Parathyroid adenoma (tissue), 2 donors: ENCODE data around the gene AKAP11.

Source experiments
- H2AFZ ChIP-seq: fragments of 300-600 bp; sonication (generic); one replicate; pipeline ENCODE4 v1.7.0; 2017; ENCODE audit warnings: antibody characterized with exemption, mild to moderate bottlenecking
- H3K27ac ChIP-seq: fragments of 300-600 bp; sonication (generic); one replicate; pipeline ENCODE4 v1.7.0; 2017
- H3K27me3 ChIP-seq: fragments of 300-600 bp; sonication (generic); one replicate; pipeline ENCODE4 v1.7.0; 2017; ENCODE audit warnings: low read length; ENCODE audit not compliant: control insufficient read depth, insufficient read depth
- H3K36me3 ChIP-seq: fragments of 300-600 bp; sonication (generic); one replicate; pipeline ENCODE4 v1.7.0; 2017; ENCODE audit warnings: low read length; ENCODE audit not compliant: control insufficient read depth, insufficient read depth
- H3K4me1 ChIP-seq: fragments of 300-600 bp; sonication (generic); one replicate; pipeline ENCODE4 v1.7.0; 2017; ENCODE audit warnings: control low read depth
- H3K4me2 ChIP-seq: fragments of 300-600 bp; sonication (generic); one replicate; pipeline ENCODE4 v1.7.0; 2017; ENCODE audit warnings: low read length
- H3K4me3 ChIP-seq: fragments of 300-600 bp; sonication (generic); one replicate; pipeline ENCODE4 v1.7.0; 2017; ENCODE audit warnings: low read depth, low read length
- H3K79me2 ChIP-seq: fragments of 300-600 bp; sonication (generic); one replicate; pipeline ENCODE4 v1.7.0; 2017; ENCODE audit warnings: control low read depth
- H3K9ac ChIP-seq: fragments of 300-600 bp; sonication (generic); one replicate; pipeline ENCODE4 v1.7.0; 2017; ENCODE audit warnings: mild to moderate bottlenecking
- H3K9me3 ChIP-seq: fragments of 300-600 bp; sonication (generic); one replicate; pipeline ENCODE4 v1.7.0; 2017; ENCODE audit warnings: low read length; ENCODE audit not compliant: control insufficient read depth
- CTCF ChIP-seq: fragments of 300-600 bp; sonication (generic); IDR thresholded peaks from one replicate; pipeline ENCODE4 v1.7.0; 2017; ENCODE audit warnings: antibody characterized with exemption, mild to moderate bottlenecking
- donor health status: primary hyperparathyroidism.

Gene AKAP11

GRCh38 chr13:42355491-42356183, 83.7 kb downstream of the AKAP11 start:
- Histone ChIP-seq H3K9me3 (no peaks in the 10 kb centered on the region), H2AFZ (no peak overlapping the region), H3K27ac (no peak overlapping the region), H3K27me3 (no peaks in the 10 kb centered on the region), H3K4me2 (no peak overlapping the region), H3K4me3 (no peak overlapping the region), H3K79me2 (no peaks in the 10 kb centered on the region), H3K4me1 (no peaks in the 10 kb centered on the region), H3K9ac (no peak overlapping the region), H3K36me3 (no peaks in the 10 kb centered on the region)
- no peak for TF ChIP-seq CTCF

- Histone ChIP-seq H3K36me3 (no peaks in the 10 kb centered on the region), H3K27ac (no peak overlapping the region), H3K9me3 (no peaks in the 10 kb centered on the region), H3K27me3 (no peaks in the 10 kb centered on the region), H3K79me2 (no peaks in the 10 kb centered on the region), H3K9ac (no peak overlapping the region), H2AFZ (no peak overlapping the region), H3K4me2 (no peak overlapping the region), H3K4me1 (no peaks in the 10 kb centered on the region), H3K4me3 (no peak overlapping the region)
- no peak for TF ChIP-seq CTCF
Observed at GRCh38 chr13:42356184-42356575, 84.2 kb downstream of the AKAP11 start.

- no peaks in the 10 kb centered on the region for H3K79me2 ChIP-seq
- no peak overlapping the region for H3K4me2 ChIP-seq
- no peaks in the 10 kb centered on the region for H3K4me1 ChIP-seq
- H3K27me3 ChIP-seq = no peaks in the 10 kb centered on the region
- no peak overlapping the region for H3K27ac ChIP-seq
- H3K36me3 ChIP-seq = no peaks in the 10 kb centered on the region
- no peak overlapping the region for H2AFZ ChIP-seq
- no peaks in the 10 kb centered on the region for H3K9me3 ChIP-seq
- TF ChIP-seq CTCF = no peak
- no peak overlapping the region for H3K9ac ChIP-seq
- no peak overlapping the region for H3K4me3 ChIP-seq
Observed at GRCh38 chr13:42360046-42360574, 88.2 kb downstream of the AKAP11 start.

- Histone ChIP-seq H3K79me2 (no peaks in the 10 kb centered on the region), H3K9ac (no peak overlapping the region), H3K27ac (no peak overlapping the region), H2AFZ (no peak overlapping the region), H3K4me3 (no peak overlapping the region), H3K4me1 (no peaks in the 10 kb centered on the region), H3K27me3 (no peaks in the 10 kb centered on the region), H3K36me3 (no peaks in the 10 kb centered on the region), H3K9me3 (no peaks in the 10 kb centered on the region), H3K4me2 (no peak overlapping the region)
- no peak for TF ChIP-seq CTCF
Observed at GRCh38 chr13:42361701-42362100, 89.7 kb downstream of the AKAP11 start.
